Lung (tissue), 12 donors: ENCODE data around the gene SPDYC. TPM values are rescaled to one million over a fixed set of nuclear protein-coding genes. Genes with fewer than 3 reads are reported as not detected.

Experiments used
- ATAC-seq: fragments of 200-7000 bp; cut with Tn5 transposase; one replicate; pipeline ENCODE4 v1.9.1; 2020; ENCODE audit warnings: moderate number of reproducible peaks; ENCODE audit not compliant: insufficient read depth, low FRiP score
- DNase-seq, 3 donors: peaks; one replicate each; pipeline ENCODE4 v3.0.0-alpha.2; 2013 to 2017
- H3K27ac ChIP-seq, 2 donors: one replicate each; pipeline ENCODE4 v1.5.1; 2013; ENCODE audit warnings: mild to moderate bottlenecking in 2 of 2, moderate library complexity in 2 of 2, control low read depth in 1 of 2, inconsistent platforms in 1 of 2, low read depth in 1 of 2, low read length in 1 of 2
- H3K27me3 ChIP-seq, 3 donors: one replicate each; pipeline ENCODE4 v1.5.1; 2013; ENCODE audit warnings: low read length in 2 of 3; ENCODE audit not compliant: control insufficient read depth in 3 of 3, insufficient read depth in 3 of 3
- H3K36me3 ChIP-seq, 4 donors: one replicate each; pipeline ENCODE4 v1.5.1; 2013; ENCODE audit warnings: low read length in 4 of 4, mild to moderate bottlenecking in 1 of 4, moderate library complexity in 1 of 4; ENCODE audit not compliant: control insufficient read depth in 4 of 4, insufficient read depth in 4 of 4
- H3K4me1 ChIP-seq, 5 donors: one replicate each; pipeline ENCODE4 v1.5.1; 2013; ENCODE audit warnings: low read length in 5 of 5, mild to moderate bottlenecking in 2 of 5, moderate library complexity in 1 of 5; ENCODE audit not compliant: control insufficient read depth in 5 of 5, insufficient read depth in 5 of 5
- H3K4me3 ChIP-seq: one replicate; pipeline ENCODE4 v1.5.1; 2013; ENCODE audit warnings: mild to moderate bottlenecking, control low read depth, moderate library complexity
- H3K9ac ChIP-seq, 2 donors: one replicate each; pipeline ENCODE4 v1.5.1; 2013; ENCODE audit warnings: low read length in 2 of 2, control low read depth in 1 of 2; ENCODE audit not compliant: insufficient read depth in 1 of 2
- H3K9me3 ChIP-seq, 4 donors: one replicate each; pipeline ENCODE4 v1.5.1; 2013; ENCODE audit warnings: low read length in 3 of 4, mild to moderate bottlenecking in 1 of 4, moderate library complexity in 1 of 4; ENCODE audit not compliant: control insufficient read depth in 4 of 4, insufficient read depth in 3 of 4
- WGBS, 2 donors: extraction: QIAGEN DNeasy Blood & Tissue Kit; methylation state at CpG; one replicate each; pipeline ENCODE4 v1.1.7; 2013; 5-methylcytosine and 5-hydroxymethylcytosine counted together
- polyA plus RNA-seq, 2 donors: library from polyadenylated mRNA; stranded (reverse); fragments of 200-250 nt; gene quantifications; one replicate each; pipeline ENCODE4 v1.2.1, GENCODE V29; 2013
- total RNA-seq, 2 donors: library from RNA; depleted of rRNA in 1 of 2; stranded (reverse); fragments of >200 nt in 1 of 2; gene quantifications; one replicate each; pipeline ENCODE4 v1.2.1, GENCODE V29; 2014 to 2021
- TF ChIP-seq, protein P1 (sequence below): IDR thresholded peaks from 2 replicates; pipeline ENCODE4 v1.5.1; 2012; ENCODE audit warnings: mild to moderate bottlenecking; ENCODE audit errors: control extremely low read depth, extremely low read depth
- donor health status: control.
- donor health status: control.
- donor health status: Bipolar disorder and iron deficiency.
- donor health status: healthy.
- donor health status: DM: yes; HTN: yes; CAD: no.

SPDYC gene
- total and polyA plus RNA-seq, 4 donors = not detected

DNA sequence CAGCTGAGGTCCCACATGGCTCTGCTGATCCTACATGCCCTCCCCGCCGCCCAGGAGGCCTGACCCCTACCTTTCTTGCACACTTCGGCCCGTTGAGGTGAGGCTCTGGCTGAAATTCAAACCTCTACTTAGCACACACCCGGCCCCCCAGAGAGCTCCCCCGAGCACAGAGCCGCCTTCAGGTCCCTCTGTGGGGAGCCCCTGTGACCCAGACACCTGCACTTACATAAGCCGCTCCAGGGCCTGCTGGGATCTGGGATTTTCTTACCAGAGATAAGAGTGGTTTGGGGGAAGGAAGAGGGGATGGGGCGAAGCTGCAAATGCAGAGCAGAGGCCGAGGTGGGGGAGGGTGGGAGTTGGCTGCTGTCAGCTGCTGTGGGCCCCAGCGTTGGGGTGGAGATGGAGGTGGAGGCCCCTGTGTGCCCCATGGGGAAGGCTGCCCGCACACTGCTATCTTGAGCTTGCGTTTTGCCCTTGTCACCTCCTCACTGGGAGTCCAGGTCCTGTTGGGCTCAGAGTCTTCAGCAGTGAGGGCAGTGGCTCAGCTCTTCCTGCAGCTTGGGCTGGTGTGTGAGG lies 42.3 kb downstream of the SPDYC start:
- Histone ChIP-seq H3K36me3 (peaks cover 0 to 39% (median 11%) of the 10 kb centered on the region in 4 donors), H3K4me1 (peaks cover 0 to 5% (median 0%) of the 10 kb centered on the region in 5 donors), H3K27me3 (no peaks in the 10 kb centered on the region), H3K9ac (no peak overlapping the region), H3K27ac (no peak overlapping the region), H3K9me3 (no peaks in the 10 kb centered on the region), H3K4me3 (no peak overlapping the region)
- TF ChIP-seq, protein P1, sequence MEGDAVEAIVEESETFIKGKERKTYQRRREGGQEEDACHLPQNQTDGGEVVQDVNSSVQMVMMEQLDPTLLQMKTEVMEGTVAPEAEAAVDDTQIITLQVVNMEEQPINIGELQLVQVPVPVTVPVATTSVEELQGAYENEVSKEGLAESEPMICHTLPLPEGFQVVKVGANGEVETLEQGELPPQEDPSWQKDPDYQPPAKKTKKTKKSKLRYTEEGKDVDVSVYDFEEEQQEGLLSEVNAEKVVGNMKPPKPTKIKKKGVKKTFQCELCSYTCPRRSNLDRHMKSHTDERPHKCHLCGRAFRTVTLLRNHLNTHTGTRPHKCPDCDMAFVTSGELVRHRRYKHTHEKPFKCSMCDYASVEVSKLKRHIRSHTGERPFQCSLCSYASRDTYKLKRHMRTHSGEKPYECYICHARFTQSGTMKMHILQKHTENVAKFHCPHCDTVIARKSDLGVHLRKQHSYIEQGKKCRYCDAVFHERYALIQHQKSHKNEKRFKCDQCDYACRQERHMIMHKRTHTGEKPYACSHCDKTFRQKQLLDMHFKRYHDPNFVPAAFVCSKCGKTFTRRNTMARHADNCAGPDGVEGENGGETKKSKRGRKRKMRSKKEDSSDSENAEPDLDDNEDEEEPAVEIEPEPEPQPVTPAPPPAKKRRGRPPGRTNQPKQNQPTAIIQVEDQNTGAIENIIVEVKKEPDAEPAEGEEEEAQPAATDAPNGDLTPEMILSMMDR = no peak
- ATAC-seq (no peak), DNase-seq (no peak)
- WGBS, 2 donors = 48 to 71% methylated on average over 13 of the region's 13 CpGs

DNA sequence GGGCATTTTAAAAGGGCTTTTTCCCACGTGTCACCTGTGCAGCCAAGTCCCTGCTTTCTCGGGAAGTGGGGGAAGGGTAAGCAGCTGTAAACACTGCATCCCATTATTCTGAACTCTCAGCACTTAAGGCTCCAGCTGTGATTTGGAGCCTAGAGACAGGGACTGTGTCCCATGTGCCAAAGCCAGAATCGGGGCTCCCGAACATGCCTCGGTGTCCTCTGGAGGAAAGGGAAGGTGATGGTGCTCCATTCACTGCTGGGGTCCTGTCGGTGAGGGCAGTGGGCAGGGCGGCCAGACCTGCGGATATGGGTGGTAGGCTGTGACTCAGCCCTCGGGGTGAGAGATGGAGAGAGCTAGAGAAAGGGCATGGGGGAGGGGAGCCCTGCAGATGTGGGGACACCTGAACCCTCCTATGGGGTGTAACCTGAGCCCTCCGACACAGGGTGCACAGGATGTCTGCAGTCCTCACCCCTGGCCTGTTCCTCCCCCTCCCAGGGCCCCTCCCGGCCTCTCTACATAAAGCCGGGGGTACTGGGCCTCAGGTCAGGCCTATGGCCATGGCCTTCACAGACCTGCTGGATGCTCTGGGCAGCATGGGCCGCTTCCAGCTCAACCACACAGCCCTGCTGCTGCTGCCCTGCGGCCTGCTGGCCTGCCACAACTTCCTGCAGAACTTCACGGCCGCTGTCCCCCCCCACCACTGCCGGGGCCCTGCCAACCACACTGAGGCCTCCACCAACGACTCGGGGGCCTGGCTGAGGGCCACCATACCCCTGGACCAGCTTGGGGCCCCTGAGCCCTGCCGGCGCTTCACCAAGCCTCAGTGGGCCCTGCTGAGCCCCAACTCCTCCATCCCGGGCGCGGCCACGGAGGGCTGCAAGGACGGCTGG lies 43.5 kb downstream of the SPDYC start:
- Histone ChIP-seq H3K4me1 (peaks cover 0 to 5% (median 0%) of the 10 kb centered on the region in 5 donors), H3K36me3 (peaks cover 0 to 30% (median 9%) of the 10 kb centered on the region in 4 donors), H3K27ac (no peak overlapping the region), H3K9me3 (no peaks in the 10 kb centered on the region), H3K27me3 (no peaks in the 10 kb centered on the region), H3K9ac (no peak overlapping the region), H3K4me3 (no peak overlapping the region)
- TF ChIP-seq, protein P1 = no peak
- DNase-seq = peak in 1 of 3 donors; percentile 4
- no peak for ATAC-seq
- 24 to 47% methylated on average over 25 to 26 of the region's 26 CpGs for WGBS, 2 donors

- H3K4me1 ChIP-seq = peaks cover 0 to 5% (median 0%) of the 10 kb centered on the region in 5 donors
- peaks cover 0 to 25% (median 6%) of the 10 kb centered on the region in 4 donors for H3K36me3 ChIP-seq
- H3K4me3 ChIP-seq = no peak overlapping the region
- WGBS, 2 donors = 58 to 74% methylated on average over 16 of the region's 16 CpGs
- no peaks in the 10 kb centered on the region for H3K9me3 ChIP-seq
- TF ChIP-seq, protein P1 = no peak
- H3K27ac ChIP-seq = no peak overlapping the region
- ATAC-seq (no peak), DNase-seq (no peak)
- no peaks in the 10 kb centered on the region for H3K27me3 ChIP-seq
- no peak overlapping the region for H3K9ac ChIP-seq
Observed at GRCh38 chr11:65214212-65214845, 44.3 kb downstream of the SPDYC start.
